Measurements from ENCODE around the gene KLK14. TPM values are rescaled to one million over a fixed set of nuclear protein-coding genes. Genes with fewer than 3 reads are reported as not detected.

Gene KLK14
- total and polyA plus RNA-seq, 2 donors: 0.09 to 1.2 TPM

- Histone ChIP-seq H3K9me3 (ENCODE audit: control insufficient read depth in 2 of 2, insufficient read depth in 1 of 2, low read length in 1 of 2) (no peaks in the 10 kb centered on the region), H3K36me3 (ENCODE audit: control insufficient read depth in 2 of 2, insufficient read depth in 2 of 2, low read length in 1 of 2) (no peaks in the 10 kb centered on the region), H3K27me3 (ENCODE audit: control insufficient read depth in 2 of 2, insufficient read depth in 1 of 2, low read length in 1 of 2) (peaks cover 2 to 13% of the 10 kb centered on the region in 2 donors), H3K4me3 (ENCODE audit: low read length in 2 of 2) (no peak overlapping the region), H3K27ac (ENCODE audit: low read depth in 1 of 2, low read length in 1 of 2) (no peak overlapping the region), H3K4me1 (ENCODE audit: control insufficient read depth in 2 of 2, insufficient read depth in 2 of 2, low read length in 2 of 2) (no peaks in the 10 kb centered on the region)
- DNase-seq (ENCODE audit: low read depth in 6 of 9, low spot score in 9 of 9): no peak
- 95% methylated on average over 5 of the region's 5 CpGs for WGBS
Observed at GRCh38 chr19:51070334-51071094, 12.2 kb downstream of the KLK14 start.

DNA sequence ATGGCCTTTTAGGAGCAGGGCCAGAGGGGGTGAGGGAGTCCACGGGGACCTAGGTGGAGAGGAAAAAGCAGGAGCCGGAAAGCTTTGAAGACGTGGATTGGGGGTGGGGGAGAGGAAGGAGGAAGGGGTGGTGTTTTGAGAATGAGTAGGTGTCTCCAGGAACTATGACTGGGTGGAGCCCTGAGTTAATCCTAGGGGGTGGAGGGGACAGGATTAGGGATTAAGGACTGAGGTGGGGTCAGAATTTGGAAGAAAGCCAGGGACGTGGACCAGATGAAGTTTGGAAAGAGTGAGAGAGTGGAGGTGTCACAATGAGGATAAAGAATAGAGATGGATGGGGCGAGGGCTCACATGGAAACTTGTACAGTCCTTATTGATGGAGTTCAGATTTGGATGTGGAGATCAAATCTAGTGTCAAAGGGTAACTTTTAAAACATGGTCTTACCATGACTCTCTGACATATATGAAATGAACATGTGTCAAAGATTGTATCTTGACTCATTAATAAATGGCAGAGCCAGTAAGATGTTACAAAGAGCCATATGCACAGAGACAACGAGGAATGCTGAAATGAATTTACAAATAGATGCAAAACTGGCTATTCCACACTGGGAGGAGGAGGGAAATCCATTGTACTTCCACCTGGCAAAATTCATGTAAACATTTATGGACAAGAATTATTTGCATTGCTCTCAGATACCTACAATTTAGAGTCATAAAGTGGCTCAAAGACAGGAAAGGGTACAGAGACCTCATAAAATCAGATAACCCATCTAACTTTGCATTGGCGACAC, 16.1 kb downstream of the KLK14 start:
- WGBS: 70% methylated on average over 7 of the region's 7 CpGs
- no peaks in the 10 kb centered on the region for H3K4me1 ChIP-seq (ENCODE audit: control insufficient read depth in 2 of 2, insufficient read depth in 2 of 2, low read length in 2 of 2)
- H3K27ac ChIP-seq (ENCODE audit: low read depth in 1 of 2, low read length in 1 of 2): no peak overlapping the region
- DNase-seq (ENCODE audit: low read depth in 6 of 9, low spot score in 9 of 9): no peak
- H3K4me3 ChIP-seq (ENCODE audit: low read length in 2 of 2): no peak overlapping the region
- H3K9me3 ChIP-seq (ENCODE audit: control insufficient read depth in 2 of 2, insufficient read depth in 1 of 2, low read length in 1 of 2): no peaks in the 10 kb centered on the region
- no peaks in the 10 kb centered on the region for H3K36me3 ChIP-seq (ENCODE audit: control insufficient read depth in 2 of 2, insufficient read depth in 2 of 2, low read length in 1 of 2)
- H3K27me3 ChIP-seq (ENCODE audit: control insufficient read depth in 2 of 2, insufficient read depth in 1 of 2, low read length in 1 of 2): peaks cover 13 to 32% of the 10 kb centered on the region in 2 donors

GRCh38 chr19:51065221-51065960, 17.3 kb downstream of the KLK14 start:
- H3K4me1 ChIP-seq (ENCODE audit: control insufficient read depth in 2 of 2, insufficient read depth in 2 of 2, low read length in 2 of 2): no peaks in the 10 kb centered on the region
- H3K27ac ChIP-seq (ENCODE audit: low read depth in 1 of 2, low read length in 1 of 2): no peak overlapping the region
- DNase-seq (ENCODE audit: low read depth in 6 of 9, low spot score in 9 of 9): no peak
- H3K9me3 ChIP-seq (ENCODE audit: control insufficient read depth in 2 of 2, insufficient read depth in 1 of 2, low read length in 1 of 2): no peaks in the 10 kb centered on the region
- WGBS: 14% methylated on average over 25 of the region's 25 CpGs
- H3K27me3 ChIP-seq (ENCODE audit: control insufficient read depth in 2 of 2, insufficient read depth in 1 of 2, low read length in 1 of 2): peaks cover 13 to 32% of the 10 kb centered on the region in 2 donors
- peak overlapping the region in 1 of 2 donors; percentile 34 for H3K4me3 ChIP-seq (ENCODE audit: low read length in 2 of 2)
- H3K36me3 ChIP-seq (ENCODE audit: control insufficient read depth in 2 of 2, insufficient read depth in 2 of 2, low read length in 1 of 2): no peaks in the 10 kb centered on the region

DNA sequence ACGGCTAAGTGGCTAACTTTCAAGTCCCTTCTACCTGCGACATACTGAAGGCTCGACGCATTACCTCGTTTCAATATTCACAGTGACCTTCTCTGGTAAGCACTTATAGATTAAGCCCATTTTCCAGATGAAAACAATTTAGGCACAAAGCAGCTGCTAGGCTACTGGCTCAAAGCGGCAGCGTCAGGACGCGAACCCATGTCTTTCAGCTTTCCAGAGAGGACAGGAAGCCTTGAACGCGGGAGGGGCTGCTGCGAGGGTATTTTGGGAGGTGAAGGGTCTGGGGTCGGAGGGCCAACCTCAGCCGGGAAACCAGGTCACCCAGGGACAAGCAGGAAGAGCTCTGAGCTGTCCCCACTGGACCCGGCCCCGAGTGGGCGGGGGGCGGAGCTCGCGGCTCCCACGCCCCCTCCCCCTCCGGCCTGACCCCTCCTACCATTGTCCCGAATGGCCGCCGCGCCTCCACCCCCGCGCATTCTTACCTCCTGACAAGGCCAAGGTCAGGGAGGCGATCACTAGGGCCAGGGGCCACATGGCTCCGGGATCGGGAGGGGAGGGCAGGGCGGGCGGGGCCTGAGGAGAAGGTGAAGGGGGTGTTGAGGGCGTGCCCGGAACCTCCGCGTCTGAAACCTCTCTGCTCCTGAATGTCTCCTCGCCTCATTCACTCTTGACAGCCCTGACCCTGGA, 18.0 kb downstream of the KLK14 start, which contains the start of gene KLK13:
TSS of gene KLK13 (minus strand) at position 559 of the 687 bp plus-strand sequence. CDS start at position 534, 25 bp downstream.
- H3K4me1 ChIP-seq (ENCODE audit: control insufficient read depth in 2 of 2, insufficient read depth in 2 of 2, low read length in 2 of 2): no peaks in the 10 kb centered on the region
- 16% methylated on average over 38 of the region's 38 CpGs for WGBS
- no peaks in the 10 kb centered on the region for H3K36me3 ChIP-seq (ENCODE audit: control insufficient read depth in 2 of 2, insufficient read depth in 2 of 2, low read length in 1 of 2)
- H3K27ac ChIP-seq (ENCODE audit: low read depth in 1 of 2, low read length in 1 of 2): no peak within 1 kb of the TSS
- peaks cover 13 to 32% of the 10 kb centered on the region in 2 donors for H3K27me3 ChIP-seq (ENCODE audit: control insufficient read depth in 2 of 2, insufficient read depth in 1 of 2, low read length in 1 of 2)
- peak within 1 kb of the TSS in 1 of 2 donors; percentile 34 for H3K4me3 ChIP-seq (ENCODE audit: low read length in 2 of 2)
- H3K9me3 ChIP-seq (ENCODE audit: control insufficient read depth in 2 of 2, insufficient read depth in 1 of 2, low read length in 1 of 2): no peaks in the 10 kb centered on the region
- no peak for DNase-seq (ENCODE audit: low read depth in 6 of 9, low spot score in 9 of 9)

DNA sequence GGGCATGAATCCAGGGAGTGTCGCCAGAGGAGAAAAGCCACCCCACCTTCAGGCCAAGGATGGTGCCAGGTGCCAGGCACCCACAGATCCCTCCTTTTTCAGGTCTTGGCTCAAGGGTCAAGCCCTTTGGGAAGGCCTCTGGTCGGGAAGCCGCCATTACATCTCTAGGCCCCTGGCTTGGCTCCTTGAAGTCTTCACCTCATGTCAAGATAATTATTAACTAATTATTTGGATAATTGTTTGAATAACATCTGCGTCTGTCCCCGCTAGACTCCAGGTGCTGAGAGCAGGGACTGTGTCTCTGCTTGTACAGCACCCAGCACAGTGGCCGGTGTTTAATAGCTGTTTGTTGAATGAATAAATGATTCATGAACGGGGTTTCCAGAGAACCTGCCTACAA, 19.0 kb downstream of the KLK14 start:
- H3K4me3 ChIP-seq (ENCODE audit: low read length in 2 of 2): no peak overlapping the region
- H3K27me3 ChIP-seq (ENCODE audit: control insufficient read depth in 2 of 2, insufficient read depth in 1 of 2, low read length in 1 of 2): peaks cover 13 to 32% of the 10 kb centered on the region in 2 donors
- H3K36me3 ChIP-seq (ENCODE audit: control insufficient read depth in 2 of 2, insufficient read depth in 2 of 2, low read length in 1 of 2): no peaks in the 10 kb centered on the region
- no peak overlapping the region for H3K27ac ChIP-seq (ENCODE audit: low read depth in 1 of 2, low read length in 1 of 2)
- no peaks in the 10 kb centered on the region for H3K4me1 ChIP-seq (ENCODE audit: control insufficient read depth in 2 of 2, insufficient read depth in 2 of 2, low read length in 2 of 2)
- no peak for DNase-seq (ENCODE audit: low read depth in 6 of 9, low spot score in 9 of 9)
- H3K9me3 ChIP-seq (ENCODE audit: control insufficient read depth in 2 of 2, insufficient read depth in 1 of 2, low read length in 1 of 2): no peaks in the 10 kb centered on the region
- WGBS: 96% methylated on average over 7 of the region's 7 CpGs

- H3K9me3 ChIP-seq (ENCODE audit: control insufficient read depth in 2 of 2, insufficient read depth in 1 of 2, low read length in 1 of 2): no peaks in the 10 kb centered on the region
- WGBS: 0% methylated on average over 1 of the region's 1 CpG
- H3K4me3 ChIP-seq (ENCODE audit: low read length in 2 of 2): no peak overlapping the region
- H3K27me3 ChIP-seq (ENCODE audit: control insufficient read depth in 2 of 2, insufficient read depth in 1 of 2, low read length in 1 of 2): peaks cover 13 to 24% of the 10 kb centered on the region in 2 donors
- H3K27ac ChIP-seq (ENCODE audit: low read depth in 1 of 2, low read length in 1 of 2): no peak overlapping the region
- no peaks in the 10 kb centered on the region for H3K36me3 ChIP-seq (ENCODE audit: control insufficient read depth in 2 of 2, insufficient read depth in 2 of 2, low read length in 1 of 2)
- H3K4me1 ChIP-seq (ENCODE audit: control insufficient read depth in 2 of 2, insufficient read depth in 2 of 2, low read length in 2 of 2): no peaks in the 10 kb centered on the region
- no peak for DNase-seq (ENCODE audit: low read depth in 6 of 9, low spot score in 9 of 9)
Observed at GRCh38 chr19:51060973-51061372, 21.7 kb downstream of the KLK14 start.

GRCh38 chr19:51060336-51060735, 22.4 kb downstream of the KLK14 start:
- no peaks in the 10 kb centered on the region for H3K4me1 ChIP-seq (ENCODE audit: control insufficient read depth in 2 of 2, insufficient read depth in 2 of 2, low read length in 2 of 2)

GRCh38 chr19:51059715-51060114, 23.0 kb downstream of the KLK14 start:
- Histone ChIP-seq H3K27ac (ENCODE audit: low read depth in 1 of 2, low read length in 1 of 2) (no peak overlapping the region), H3K9me3 (ENCODE audit: control insufficient read depth in 2 of 2, insufficient read depth in 1 of 2, low read length in 1 of 2) (no peaks in the 10 kb centered on the region), H3K36me3 (ENCODE audit: control insufficient read depth in 2 of 2, insufficient read depth in 2 of 2, low read length in 1 of 2) (no peaks in the 10 kb centered on the region), H3K4me3 (ENCODE audit: low read length in 2 of 2) (no peak overlapping the region), H3K27me3 (ENCODE audit: control insufficient read depth in 2 of 2, insufficient read depth in 1 of 2, low read length in 1 of 2) (peaks cover 4 to 11% of the 10 kb centered on the region in 2 donors), H3K4me1 (ENCODE audit: control insufficient read depth in 2 of 2, insufficient read depth in 2 of 2, low read length in 2 of 2) (no peaks in the 10 kb centered on the region)
- WGBS: 86% methylated on average over 7 of the region's 7 CpGs
- no peak for DNase-seq (ENCODE audit: low read depth in 6 of 9, low spot score in 9 of 9)

More at GRCh38 chr19:51060336-51060735, 22.4 kb downstream of the KLK14 start:
- Histone ChIP-seq H3K27me3 (ENCODE audit: control insufficient read depth in 2 of 2, insufficient read depth in 1 of 2, low read length in 1 of 2) (peaks cover 9 to 18% of the 10 kb centered on the region in 2 donors), H3K9me3 (ENCODE audit: control insufficient read depth in 2 of 2, insufficient read depth in 1 of 2, low read length in 1 of 2) (no peaks in the 10 kb centered on the region), H3K4me3 (ENCODE audit: low read length in 2 of 2) (no peak overlapping the region), H3K27ac (ENCODE audit: low read depth in 1 of 2, low read length in 1 of 2) (no peak overlapping the region), H3K36me3 (ENCODE audit: control insufficient read depth in 2 of 2, insufficient read depth in 2 of 2, low read length in 1 of 2) (no peaks in the 10 kb centered on the region)
- DNase-seq (ENCODE audit: low read depth in 6 of 9, low spot score in 9 of 9): no peak
- 70% methylated on average over 4 of the region's 4 CpGs for WGBS

Data from thymus (tissue), 11 donors.